Kidney (tissue), 14 donors: ENCODE results near the gene DDX24. TPM values are rescaled to one million over a fixed set of nuclear protein-coding genes. Genes with fewer than 3 reads are reported as not detected.
A peak's percentile ranks its signal among the peaks of the same experiment; 100 is the strongest.

Source experiments
- DNase-seq, 5 donors: peaks; one replicate each; pipeline ENCODE4 v3.0.0-alpha.2; 2013 to 2020
- FAIRE-seq: peaks from 2 replicates; lab custom pipeline; 2012; peaks lifted over from hg19 to GRCh38; lab: Jason Lieb, UNC
- H3K27ac ChIP-seq, 2 donors: one replicate each; pipeline ENCODE4 v1.7.0; 2013; ENCODE audit warnings: low read depth in 2 of 2, low read length in 2 of 2, inconsistent platforms in 1 of 2
- H3K27me3 ChIP-seq: one replicate; pipeline ENCODE4 v1.7.1; 2013; ENCODE audit warnings: low read length, inconsistent platforms; ENCODE audit not compliant: control insufficient read depth, insufficient read depth
- H3K36me3 ChIP-seq, 3 donors: one replicate each; pipeline versions ENCODE4 v1.7.0 to v1.7.1; 2013; ENCODE audit warnings: low read length in 3 of 3, control low read depth in 1 of 3, inconsistent platforms in 1 of 3; ENCODE audit not compliant: insufficient read depth in 3 of 3, control insufficient read depth in 2 of 3
- H3K4me1 ChIP-seq, 3 donors: one replicate each; pipeline versions ENCODE4 v1.7.0 to v1.7.1; 2013; ENCODE audit warnings: low read length in 3 of 3, inconsistent platforms in 1 of 3, low read depth in 1 of 3; ENCODE audit not compliant: control insufficient read depth in 2 of 3, insufficient read depth in 2 of 3
- H3K4me3 ChIP-seq, 3 donors: one replicate each; pipeline versions ENCODE4 v1.7.0 to v1.8.1; 2013; ENCODE audit warnings: low read length in 3 of 3, control low read depth in 1 of 3, inconsistent platforms in 1 of 3
- H3K9ac ChIP-seq, 3 donors: one replicate each; pipeline versions ENCODE4 v1.7.0 to v1.7.1; 2013; ENCODE audit warnings: low read length in 3 of 3, control low read depth in 1 of 3, inconsistent platforms in 1 of 3
- H3K9me3 ChIP-seq, 3 donors: one replicate each; pipeline versions ENCODE4 v1.7.0 to v1.7.1; 2013; ENCODE audit warnings: low read length in 3 of 3, control low read depth in 1 of 3, inconsistent platforms in 1 of 3; ENCODE audit not compliant: control insufficient read depth in 2 of 3, insufficient read depth in 1 of 3
- CTCF ChIP-seq: IDR thresholded peaks from 3 replicates; pipeline ENCODE4 v1.5.1; 2012; ENCODE audit warnings: mild to moderate bottlenecking, moderate library complexity, borderline replicate concordance; ENCODE audit not compliant: insufficient read depth; ENCODE audit errors: extremely low read depth
- intact Hi-C: fragments of 100-400 bp; cut with DNase I; formaldehyde crosslinking; loops from one replicate; pipeline ENCODE4 v1.11.1; 2022
- polyA plus RNA-seq: library from polyadenylated mRNA; stranded (reverse); fragments of 350-450 nt; fragmentation: Illumina TruSeq; extraction: RNeasy Lipid Tissue Mini Kit (QIAGEN cat#74804); gene quantifications from one replicate; pipeline ENCODE4 v1.2.3, GENCODE V29; 2014; ENCODE audit warnings: low read depth, low replicate concordance; ENCODE audit not compliant: insufficient read depth
- total RNA-seq: library from RNA; stranded (reverse); fragmentation: NEBNext Ultra II Directional; extraction: Animal tissue kit (Norgen Biotek cat#: 25700); gene quantifications from one replicate; pipeline ENCODE4 v1.2.1, GENCODE V29; 2021
- donor health status: control.
- donor health status: control.
- donor health status: control.
- donor health status: control.
- donor health status: control.
- donor health status: DM: yes; HTN: yes; CAD: no.
- donor health status: Normal renal cell carcinoma (clear cell type).

The DDX24 gene
- total and polyA plus RNA-seq, 2 donors from 2014 or later: 139 to 193 TPM

GRCh38 chr14:94014382-94014781, 66.6 kb downstream of the DDX24 start:
- H3K9me3 ChIP-seq: no peaks in the 10 kb centered on the region
- FAIRE-seq (no peak), DNase-seq (no peak)

GRCh38 chr14:94011795-94012194, 69.2 kb downstream of the DDX24 start:
- H3K4me1 ChIP-seq: no peaks in the 10 kb centered on the region
- no peak for FAIRE-seq
- no peaks in the 10 kb centered on the region for H3K9me3 ChIP-seq
- H3K27me3 ChIP-seq: no peaks in the 10 kb centered on the region
- H3K4me3 ChIP-seq: no peak overlapping the region
- TF ChIP-seq CTCF: no peak
- intact Hi-C loops: no loop called here
- no peak overlapping the region for H3K27ac ChIP-seq
- no peaks in the 10 kb centered on the region for H3K36me3 ChIP-seq
- no peak overlapping the region for H3K9ac ChIP-seq
- peak in 1 of 5 donors; percentile 31 for DNase-seq

More at GRCh38 chr14:94014382-94014781, 66.6 kb downstream of the DDX24 start:
- H3K27ac ChIP-seq: no peak overlapping the region
- intact Hi-C loops: no loop called here
- no peak overlapping the region for H3K4me3 ChIP-seq
- H3K27me3 ChIP-seq: no peaks in the 10 kb centered on the region
- TF ChIP-seq CTCF: no peak
- H3K9ac ChIP-seq: no peak overlapping the region
- H3K4me1 ChIP-seq: no peaks in the 10 kb centered on the region
- H3K36me3 ChIP-seq: no peaks in the 10 kb centered on the region

GRCh38 chr14:94010625-94011024, 70.4 kb downstream of the DDX24 start:
- intact Hi-C loops: no loop called here
- peak in 1 of 5 donors; percentile 22 for DNase-seq

More at GRCh38 chr14:94010625-94011024, 70.4 kb downstream of the DDX24 start:
- no peak overlapping the region for H3K27ac ChIP-seq
- H3K4me3 ChIP-seq: no peak overlapping the region
- H3K9me3 ChIP-seq: no peaks in the 10 kb centered on the region
- no peaks in the 10 kb centered on the region for H3K27me3 ChIP-seq
- no peaks in the 10 kb centered on the region for H3K36me3 ChIP-seq
- H3K4me1 ChIP-seq: no peaks in the 10 kb centered on the region
- no peak overlapping the region for H3K9ac ChIP-seq
- no peak for FAIRE-seq
- TF ChIP-seq CTCF: no peak
